ENCODE data around the gene PSMD5.

PSMD5 gene

GRCh38 chr9:120773256-120773655 lies 69.5 kb downstream of the PSMD5 start:
- H3F3A ChIP-seq (ENCODE audit: low read depth), result no peaks in the 10 kb centered on the region
- H3K36me3 ChIP-seq (ENCODE audit: insufficient read depth, low read length), result peaks cover 68% of the 10 kb centered on the region

GRCh38 chr9:120770931-120771330 lies 71.8 kb downstream of the PSMD5 start:
- Histone ChIP-seq H3K4me1 (ENCODE audit: insufficient read depth, low read length, poor library complexity, severe bottlenecking) (no peaks in the 10 kb centered on the region), H3K4me2 (ENCODE audit: low read depth, low read length, poor library complexity, severe bottlenecking) (no peak overlapping the region), H3K79me2 (ENCODE audit: insufficient read depth, low read length) (no peaks in the 10 kb centered on the region), H2AFZ (ENCODE audit: low read length) (no peak overlapping the region), H3K27me3 (ENCODE audit: insufficient read depth, low read length, poor library complexity, severe bottlenecking) (no peaks in the 10 kb centered on the region), H3F3A (ENCODE audit: low read depth) (no peaks in the 10 kb centered on the region), H3K4me3 (ENCODE audit: low read length, poor library complexity, severe bottlenecking) (no peak overlapping the region), H3K9ac (ENCODE audit: low read depth, low read length, poor library complexity, severe bottlenecking) (no peak overlapping the region), H3K36me3 (ENCODE audit: insufficient read depth, low read length) (peaks cover 60% of the 10 kb centered on the region), H3K9me3 (ENCODE audit: insufficient read depth, low read depth, low read length) (no peaks in the 10 kb centered on the region), H4K20me1 (ENCODE audit: insufficient read depth, low read length, poor library complexity, severe bottlenecking) (no peaks in the 10 kb centered on the region), H3K9me2 (replicated peaks; ENCODE audit: low read depth, low read length) (no peaks in the 10 kb centered on the region)
- TF ChIP-seq EZH2phosphoT487 (IDR thresholded peaks at IDR 0.05; ENCODE audit: borderline replicate concordance) (no peak), CTCF (conservative IDR thresholded peaks at IDR 0.05; ENCODE audit: low read length) (no peak)

More at GRCh38 chr9:120773256-120773655, 69.5 kb downstream of the PSMD5 start:
- Histone ChIP-seq H3K9ac (ENCODE audit: low read depth, low read length, poor library complexity, severe bottlenecking) (no peak overlapping the region), H3K9me2 (replicated peaks; ENCODE audit: low read depth, low read length) (no peaks in the 10 kb centered on the region), H3K4me2 (ENCODE audit: low read depth, low read length, poor library complexity, severe bottlenecking) (no peak overlapping the region), H3K4me3 (ENCODE audit: low read length, poor library complexity, severe bottlenecking) (no peak overlapping the region), H3K79me2 (ENCODE audit: insufficient read depth, low read length) (no peaks in the 10 kb centered on the region), H3K4me1 (ENCODE audit: insufficient read depth, low read length, poor library complexity, severe bottlenecking) (no peaks in the 10 kb centered on the region), H2AFZ (ENCODE audit: low read length) (no peak overlapping the region), H4K20me1 (ENCODE audit: insufficient read depth, low read length, poor library complexity, severe bottlenecking) (no peaks in the 10 kb centered on the region), H3K27me3 (ENCODE audit: insufficient read depth, low read length, poor library complexity, severe bottlenecking) (no peaks in the 10 kb centered on the region), H3K9me3 (ENCODE audit: insufficient read depth, low read depth, low read length) (no peaks in the 10 kb centered on the region)
- TF ChIP-seq EZH2phosphoT487 (IDR thresholded peaks at IDR 0.05; ENCODE audit: borderline replicate concordance), result no peak
- no peak for TF ChIP-seq CTCF (conservative IDR thresholded peaks at IDR 0.05; ENCODE audit: low read length)

DNA sequence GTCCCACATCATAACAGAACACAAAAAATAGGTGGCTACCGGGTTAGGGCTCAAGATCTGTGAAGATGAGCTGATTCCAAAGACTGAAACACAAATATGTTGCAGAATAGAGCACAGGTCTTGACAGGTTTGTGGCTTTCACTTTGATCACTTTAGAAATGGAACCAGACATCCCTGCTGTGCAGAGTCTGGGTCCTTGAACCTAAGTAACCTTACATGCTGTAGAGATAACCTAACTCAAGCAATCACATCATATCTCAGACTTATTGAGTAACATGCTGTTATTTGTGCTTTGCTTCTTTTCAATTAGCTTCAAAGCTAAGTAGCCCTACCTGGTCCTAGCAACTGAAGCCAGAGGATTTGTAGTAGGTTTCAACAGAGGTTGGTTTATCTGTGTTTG lies 73.8 kb downstream of the PSMD5 start:
- Histone ChIP-seq H3K4me3 (ENCODE audit: low read length, poor library complexity, severe bottlenecking) (no peak overlapping the region), H3K79me2 (ENCODE audit: insufficient read depth, low read length) (no peaks in the 10 kb centered on the region), H2AFZ (ENCODE audit: low read length) (no peak overlapping the region), H3K9me3 (ENCODE audit: insufficient read depth, low read depth, low read length) (no peaks in the 10 kb centered on the region), H3K9me2 (replicated peaks; ENCODE audit: low read depth, low read length) (no peaks in the 10 kb centered on the region), H3K4me1 (ENCODE audit: insufficient read depth, low read length, poor library complexity, severe bottlenecking) (no peaks in the 10 kb centered on the region), H3F3A (ENCODE audit: low read depth) (no peaks in the 10 kb centered on the region), H3K4me2 (ENCODE audit: low read depth, low read length, poor library complexity, severe bottlenecking) (no peak overlapping the region), H3K27me3 (ENCODE audit: insufficient read depth, low read length, poor library complexity, severe bottlenecking) (no peaks in the 10 kb centered on the region), H3K9ac (ENCODE audit: low read depth, low read length, poor library complexity, severe bottlenecking) (no peak overlapping the region), H3K36me3 (ENCODE audit: insufficient read depth, low read length) (peaks cover 62% of the 10 kb centered on the region; the same call in 1 of the 2 replicates), H4K20me1 (ENCODE audit: insufficient read depth, low read length, poor library complexity, severe bottlenecking) (no peaks in the 10 kb centered on the region)
- no peak for TF ChIP-seq CTCF (conservative IDR thresholded peaks at IDR 0.05; ENCODE audit: low read length)
- TF ChIP-seq EZH2phosphoT487 (IDR thresholded peaks at IDR 0.05; ENCODE audit: borderline replicate concordance), result no peak
